Glutamatergic neuron (in vitro differentiated cells): ENCODE measurements around the gene OS9. TPM values are rescaled to one million over a fixed set of nuclear protein-coding genes. Genes with fewer than 3 reads are reported as not detected.
A peak's percentile ranks its signal among the peaks of the same experiment; 100 is the strongest.

ENCODE experiments used
- DNase-seq: peaks from one replicate; pipeline ENCODE4 v3.0.0; 2022
- H3K27ac Mint-ChIP-seq: one replicate; pipeline ENCODE4 v1.8.0; 2020; ENCODE audit warnings: mild to moderate bottlenecking, mixed read lengths, inconsistent platforms; ENCODE audit not compliant: unreplicated experiment
- H3K27me3 Mint-ChIP-seq: one replicate; pipeline ENCODE4 v1.8.0; 2020; ENCODE audit warnings: mild to moderate bottlenecking, moderate library complexity, mixed read lengths, inconsistent platforms; ENCODE audit not compliant: unreplicated experiment
- H3K36me3 Mint-ChIP-seq: one replicate; pipeline ENCODE4 v1.8.0; 2020; ENCODE audit warnings: mild to moderate bottlenecking, mixed read lengths, inconsistent platforms; ENCODE audit not compliant: unreplicated experiment
- H3K4me1 Mint-ChIP-seq: one replicate; pipeline ENCODE4 v1.8.0; 2020; ENCODE audit warnings: mild to moderate bottlenecking, low read depth, mixed read lengths, inconsistent platforms; ENCODE audit not compliant: unreplicated experiment
- H3K4me3 Mint-ChIP-seq: one replicate; pipeline ENCODE4 v1.8.0; 2020; ENCODE audit warnings: mild to moderate bottlenecking, mixed read lengths, inconsistent platforms; ENCODE audit not compliant: unreplicated experiment
- H3K9me3 Mint-ChIP-seq: one replicate; pipeline ENCODE4 v1.8.0; 2020; ENCODE audit warnings: mild to moderate bottlenecking, moderate library complexity, mixed read lengths, inconsistent platforms; ENCODE audit not compliant: unreplicated experiment
- CTCF ChIP-seq: fragments of 200-600 bp; sonication (generic); IDR thresholded peaks from one replicate; pipeline ENCODE4 v1.5.0; 2021; ENCODE audit not compliant: partially characterized antibody, unreplicated experiment
- total RNA-seq: library from RNA; stranded (reverse); fragmentation: NEBNext Ultra II Directional; extraction: Animal tissue kit (Norgen Biotek cat#: 25700); gene quantifications from one replicate; pipeline ENCODE4 v1.2.1, GENCODE V29; 2021; ENCODE audit not compliant: unreplicated experiment

OS9 gene
- total RNA-seq, 1 donor from 2014 or later, result 225 TPM

GRCh38 chr12:57751432-57751787 is 57.5 kb downstream of the OS9 start:
- TF ChIP-seq CTCF, result no peak
- Mint-ChIP-seq H3K27ac (peak overlapping the region; percentile 100), H3K4me1 (peaks cover 24% of the 10 kb centered on the region), H3K4me3 (peak overlapping the region; percentile 100), H3K27me3 (peaks cover 19% of the 10 kb centered on the region), H3K36me3 (peaks cover 7% of the 10 kb centered on the region), H3K9me3 (peaks cover 22% of the 10 kb centered on the region)
- DNase-seq, result no peak

GRCh38 chr12:57751788-57752667 is 58.1 kb downstream of the OS9 start, which contains the start of gene CDK4:
TSS of gene CDK4 (minus strand) at chr12:57752310. CDS start at chr12:57751717, 593 bp downstream.
- peak; percentile 99 for DNase-seq
- Mint-ChIP-seq H3K27ac (peak within 1 kb of the TSS; percentile 100), H3K4me1 (peaks cover 28% of the 10 kb centered on the region), H3K4me3 (peak within 1 kb of the TSS; percentile 100), H3K9me3 (peaks cover 22% of the 10 kb centered on the region), H3K27me3 (peaks cover 19% of the 10 kb centered on the region), H3K36me3 (peaks cover 8% of the 10 kb centered on the region)
- TF ChIP-seq CTCF, result no peak

GRCh38 chr12:57752668-57753000 is 58.7 kb downstream of the OS9 start:
- no peak for TF ChIP-seq CTCF
- Mint-ChIP-seq H3K9me3 (peaks cover 22% of the 10 kb centered on the region), H3K4me3 (peak overlapping the region; percentile 100), H3K27ac (peak overlapping the region; percentile 100), H3K4me1 (peaks cover 28% of the 10 kb centered on the region), H3K36me3 (peaks cover 8% of the 10 kb centered on the region), H3K27me3 (peaks cover 19% of the 10 kb centered on the region)
- no peak for DNase-seq

GRCh38 chr12:57753756-57754337 is 59.9 kb downstream of the OS9 start:
- peak overlapping the region; percentile 88 for H3K4me3 Mint-ChIP-seq
- no peak overlapping the region for H3K27ac Mint-ChIP-seq
- H3K27me3 Mint-ChIP-seq, result peaks cover 19% of the 10 kb centered on the region
- H3K9me3 Mint-ChIP-seq, result peaks cover 22% of the 10 kb centered on the region
- TF ChIP-seq CTCF, result no peak
- no peak for DNase-seq
- peaks cover 28% of the 10 kb centered on the region for H3K4me1 Mint-ChIP-seq
- H3K36me3 Mint-ChIP-seq, result peaks cover 5% of the 10 kb centered on the region
